Gastroesophageal sphincter (tissue), 3 donors: ENCODE data around the gene TMEM217.

ENCODE experiments used
- CTCF ChIP-seq, 4 experiments: fragments of 200-600 bp in 2 of 4; fragments of 450-650 bp in 2 of 4; sonication (generic) in 1 of 4; IDR thresholded peaks; one replicate each; pipeline ENCODE4 v1.5.1; 2017 to 2019; ENCODE audit warnings: antibody characterized with exemption in 4 of 4, mild to moderate bottlenecking in 2 of 4, moderate library complexity in 2 of 4
- EP300 ChIP-seq: sonication (generic); formaldehyde crosslinking; IDR thresholded peaks from one replicate; pipeline ENCODE4 v1.6.1; 2017; ENCODE audit warnings: antibody characterized with exemption, mild to moderate bottlenecking
- POLR2A ChIP-seq, 2 donors: fragments of 450-650 bp; IDR thresholded peaks; one replicate each; pipeline ENCODE4 v1.6.1; 2017; ENCODE audit warnings: antibody characterized with exemption in 2 of 2, mild to moderate bottlenecking in 2 of 2, moderate library complexity in 1 of 2
- POLR2AphosphoS5 ChIP-seq: sonication (generic); formaldehyde crosslinking; IDR thresholded peaks from one replicate; pipeline ENCODE4 v1.6.1; 2017; ENCODE audit warnings: antibody characterized with exemption

GRCh38 chr6:37243131-37243815 is 14.7 kb downstream of the TMEM217 start:
- TF ChIP-seq POLR2A (IDR thresholded peaks at IDR 0.05) (no peak), CTCF (IDR thresholded peaks at IDR 0.05) (no peak), POLR2AphosphoS5 (no peak), EP300 (no peak)
